Vagina (tissue), 2 donors: Measurements from ENCODE around the gene SPACA4. TPM values are rescaled to one million over a fixed set of nuclear protein-coding genes. Genes with fewer than 3 reads are reported as not detected.
"Not testable (repeated sequence)": the region's sequence is repeated elsewhere in the genome, so short reads cannot be mapped to it uniquely, and the experiment has no call there.

ENCODE experiments used
- DNase-seq, 2 donors: peaks; one replicate each; pipeline ENCODE4 v3.0.0-alpha.2; 2017; ENCODE audit errors: extremely low spot score in 2 of 2
- H3K27ac ChIP-seq: fragments of 200-600 bp; sonication (generic); one replicate; pipeline ENCODE4 v1.5.1; 2019
- H3K27me3 ChIP-seq: fragments of 200-600 bp; sonication (generic); one replicate; pipeline ENCODE4 v1.5.1; 2019
- H3K36me3 ChIP-seq, 2 donors: fragments of 200-600 bp; sonication (generic); one replicate each; pipeline ENCODE4 v1.5.1; 2017 to 2019
- H3K4me1 ChIP-seq: fragments of 200-600 bp; sonication (generic); one replicate; pipeline ENCODE4 v1.5.1; 2019
- H3K4me3 ChIP-seq, 2 donors: fragments of 200-600 bp; sonication (generic); 1 replicate in 1 of 2; 2 replicates in 1 of 2; pipeline ENCODE4 v1.5.1; 2016 to 2019
- H3K9me3 ChIP-seq: fragments of 200-600 bp; sonication (generic); one replicate; pipeline ENCODE4 v1.5.1; 2019
- POLR2A ChIP-seq, 2 donors: fragments of 450-650 bp; IDR thresholded peaks; one replicate each; pipeline ENCODE4 v1.6.1; 2017; ENCODE audit warnings: antibody characterized with exemption in 2 of 2, mild to moderate bottlenecking in 2 of 2, moderate library complexity in 2 of 2
- POLR2AphosphoS5 ChIP-seq, 2 donors: sonication (generic); formaldehyde crosslinking; IDR thresholded peaks; one replicate each; pipeline ENCODE4 v1.9.0; 2017; ENCODE audit warnings: antibody characterized with exemption in 2 of 2, mild to moderate bottlenecking in 2 of 2, low read depth in 1 of 2; ENCODE audit not compliant: insufficient read depth in 1 of 2
- intact Hi-C: fragments of 100-400 bp; cut with DNase I; formaldehyde crosslinking; loops from one replicate; pipeline ENCODE4 v1.15.1; 2023
- total RNA-seq: library from RNA; depleted of rRNA; stranded (reverse); fragments of >200 nt; gene quantifications from one replicate; pipeline ENCODE4 v1.2.3, GENCODE V29; 2016
- TF ChIP-seq, protein P1 (sequence below), 3 experiments: fragments of 450-650 bp in 2 of 3; fragments of 200-600 bp in 1 of 3; sonication (generic) in 1 of 3; IDR thresholded peaks; one replicate each; pipeline ENCODE4 v1.5.1; 2017 to 2019; ENCODE audit warnings: antibody characterized with exemption in 3 of 3, mild to moderate bottlenecking in 2 of 3, moderate library complexity in 2 of 3

Gene SPACA4
- total RNA-seq, 1 donor from 2014 or later = 3.9 TPM

DNA sequence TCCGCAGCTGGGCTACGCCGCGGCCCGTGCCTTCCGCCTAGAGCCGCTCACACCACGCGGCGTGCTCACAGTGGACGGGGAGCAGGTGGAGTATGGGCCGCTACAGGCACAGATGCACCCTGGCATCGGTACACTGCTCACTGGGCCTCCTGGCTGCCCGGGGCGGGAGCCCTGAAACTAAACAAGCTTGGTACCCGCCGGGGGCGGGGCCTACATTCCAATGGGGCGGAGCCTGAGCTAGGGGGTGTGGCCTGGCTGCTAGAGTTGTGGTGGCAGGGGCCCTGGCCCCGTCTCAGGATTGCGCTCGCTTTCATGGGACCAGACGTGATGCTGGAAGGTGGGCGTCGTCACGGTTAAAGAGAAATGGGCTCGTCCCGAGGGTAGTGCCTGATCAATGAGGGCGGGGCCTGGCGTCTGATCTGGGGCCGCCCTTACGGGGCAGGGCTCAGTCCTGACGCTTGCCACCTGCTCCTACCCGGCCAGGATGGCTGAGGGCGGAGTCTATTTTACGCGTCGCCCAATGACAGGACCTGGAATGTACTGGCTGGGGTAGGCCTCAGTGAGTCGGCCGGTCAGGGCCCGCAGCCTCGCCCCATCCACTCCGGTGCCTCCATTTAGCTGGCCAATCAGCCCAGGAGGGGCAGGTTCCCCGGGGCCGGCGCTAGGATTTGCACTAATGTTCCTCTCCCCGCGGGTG lies 23.2 kb downstream of the SPACA4 start:
- H3K4me1 ChIP-seq = peaks cover 56% of the 10 kb centered on the region
- no peaks in the 10 kb centered on the region for H3K27me3 ChIP-seq
- H3K4me3 ChIP-seq = no peak overlapping the region
- intact Hi-C loops = loop anchor here (10.0 kb wide), 1 partner anchor 335 kb away; the partner anchor contains the start of gene FTL
- DNase-seq = no peak
- H3K27ac ChIP-seq = peak overlapping the region; percentile 79
- H3K9me3 ChIP-seq = no peaks in the 10 kb centered on the region
- peaks cover 0 to 5% of the 10 kb centered on the region in 2 donors for H3K36me3 ChIP-seq
- TF ChIP-seq POLR2AphosphoS5 (IDR thresholded peaks at IDR 0.05; ENCODE audit: insufficient read depth in 1 of 2, low read depth in 1 of 2) = no peak
- TF ChIP-seq, protein P1, sequence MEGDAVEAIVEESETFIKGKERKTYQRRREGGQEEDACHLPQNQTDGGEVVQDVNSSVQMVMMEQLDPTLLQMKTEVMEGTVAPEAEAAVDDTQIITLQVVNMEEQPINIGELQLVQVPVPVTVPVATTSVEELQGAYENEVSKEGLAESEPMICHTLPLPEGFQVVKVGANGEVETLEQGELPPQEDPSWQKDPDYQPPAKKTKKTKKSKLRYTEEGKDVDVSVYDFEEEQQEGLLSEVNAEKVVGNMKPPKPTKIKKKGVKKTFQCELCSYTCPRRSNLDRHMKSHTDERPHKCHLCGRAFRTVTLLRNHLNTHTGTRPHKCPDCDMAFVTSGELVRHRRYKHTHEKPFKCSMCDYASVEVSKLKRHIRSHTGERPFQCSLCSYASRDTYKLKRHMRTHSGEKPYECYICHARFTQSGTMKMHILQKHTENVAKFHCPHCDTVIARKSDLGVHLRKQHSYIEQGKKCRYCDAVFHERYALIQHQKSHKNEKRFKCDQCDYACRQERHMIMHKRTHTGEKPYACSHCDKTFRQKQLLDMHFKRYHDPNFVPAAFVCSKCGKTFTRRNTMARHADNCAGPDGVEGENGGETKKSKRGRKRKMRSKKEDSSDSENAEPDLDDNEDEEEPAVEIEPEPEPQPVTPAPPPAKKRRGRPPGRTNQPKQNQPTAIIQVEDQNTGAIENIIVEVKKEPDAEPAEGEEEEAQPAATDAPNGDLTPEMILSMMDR (IDR thresholded peaks at IDR 0.05) = no peak
- TF ChIP-seq POLR2A (IDR thresholded peaks at IDR 0.05) = no peak

DNA sequence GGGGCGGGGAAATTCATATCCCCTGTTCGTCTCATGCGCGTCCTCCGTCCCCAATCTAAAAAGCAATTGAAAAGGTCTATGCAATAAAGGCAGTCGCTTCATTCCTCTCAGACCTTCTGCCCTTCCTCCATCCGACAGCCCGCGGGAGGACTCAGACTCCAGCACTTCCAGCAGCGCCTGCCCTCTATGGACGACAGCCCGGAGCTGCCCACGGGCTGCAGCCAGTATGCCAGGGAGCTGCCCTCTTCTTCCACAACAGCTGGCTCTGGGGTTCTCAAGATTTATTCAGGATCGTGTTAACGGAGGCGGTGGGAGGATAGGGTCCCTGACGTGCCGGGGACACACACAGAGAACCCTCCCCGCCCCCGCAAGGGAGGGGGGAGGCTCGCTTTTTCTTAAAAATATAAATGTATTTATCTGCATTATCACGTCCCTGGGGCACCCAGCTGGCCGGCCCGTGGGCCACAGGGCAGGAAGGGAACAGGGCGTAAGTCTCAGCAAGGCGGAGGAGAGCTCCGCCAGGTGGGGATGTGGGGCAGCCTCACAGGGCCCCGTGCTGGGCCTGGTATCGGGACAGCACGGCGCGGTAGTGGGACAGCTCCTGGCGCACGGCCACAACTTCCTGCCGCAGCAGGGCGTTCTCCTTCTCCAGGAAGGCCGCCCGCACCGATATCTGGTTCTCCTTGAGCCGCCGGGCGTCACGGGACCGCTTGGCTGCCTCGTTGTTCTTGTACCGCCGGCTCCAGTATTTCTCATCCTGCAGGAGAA lies 23.9 kb downstream of the SPACA4 start:
- TF ChIP-seq, protein P1 (IDR thresholded peaks at IDR 0.05) = no peak
- TF ChIP-seq POLR2A (IDR thresholded peaks at IDR 0.05) (no peak), POLR2AphosphoS5 (IDR thresholded peaks at IDR 0.05; ENCODE audit: insufficient read depth in 1 of 2, low read depth in 1 of 2) (peak; percentile 14 to 55)
- intact Hi-C loops = loop anchor here (10.0 kb wide), 1 partner anchor 334 kb away; the partner anchor contains the start of gene FTL
- peak overlapping the region in 1 of 2 donors; percentile 2 for H3K4me3 ChIP-seq
- no peaks in the 10 kb centered on the region for H3K27me3 ChIP-seq
- H3K4me1 ChIP-seq = peaks cover 57% of the 10 kb centered on the region
- peak overlapping the region; percentile 79 for H3K27ac ChIP-seq
- DNase-seq = no peak
- H3K36me3 ChIP-seq = peaks cover 0 to 5% of the 10 kb centered on the region in 2 donors
- no peaks in the 10 kb centered on the region for H3K9me3 ChIP-seq

DNA sequence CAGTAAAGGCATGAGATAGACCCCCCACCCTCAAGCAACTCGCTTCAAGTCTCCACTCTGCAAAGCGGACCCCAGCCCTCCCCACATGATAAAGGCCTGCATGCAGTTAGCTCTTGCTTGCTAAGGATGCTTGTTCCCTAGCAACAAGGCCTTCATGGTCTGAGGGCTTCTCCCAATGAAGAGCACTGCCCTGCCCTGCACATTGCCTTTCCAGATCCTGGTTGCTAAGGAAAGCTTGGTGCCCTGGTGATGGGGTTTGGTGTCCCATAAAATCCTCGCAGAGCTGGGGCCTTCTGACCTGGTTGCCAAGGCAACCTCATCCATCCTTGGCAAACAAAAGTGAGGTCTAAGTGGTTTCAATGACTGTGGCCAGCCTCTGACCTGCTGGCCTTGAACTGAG lies 24.7 kb downstream of the SPACA4 start:
- Histone ChIP-seq H3K27ac (peak overlapping the region; percentile 79), H3K4me1 (peaks cover 63% of the 10 kb centered on the region), H3K27me3 (no peaks in the 10 kb centered on the region), H3K4me3 (no peak overlapping the region), H3K36me3 (peaks cover 0 to 5% of the 10 kb centered on the region in 2 donors), H3K9me3 (no peaks in the 10 kb centered on the region)
- no peak for DNase-seq
- no peak for TF ChIP-seq POLR2AphosphoS5 (IDR thresholded peaks at IDR 0.05; ENCODE audit: insufficient read depth in 1 of 2, low read depth in 1 of 2)
- no peak for TF ChIP-seq POLR2A (IDR thresholded peaks at IDR 0.05)
- TF ChIP-seq, protein P1 (IDR thresholded peaks at IDR 0.05) = no peak
- intact Hi-C loops = loop anchor here (10.0 kb wide), 1 partner anchor 334 kb away; the partner anchor contains the start of gene FTL

DNA sequence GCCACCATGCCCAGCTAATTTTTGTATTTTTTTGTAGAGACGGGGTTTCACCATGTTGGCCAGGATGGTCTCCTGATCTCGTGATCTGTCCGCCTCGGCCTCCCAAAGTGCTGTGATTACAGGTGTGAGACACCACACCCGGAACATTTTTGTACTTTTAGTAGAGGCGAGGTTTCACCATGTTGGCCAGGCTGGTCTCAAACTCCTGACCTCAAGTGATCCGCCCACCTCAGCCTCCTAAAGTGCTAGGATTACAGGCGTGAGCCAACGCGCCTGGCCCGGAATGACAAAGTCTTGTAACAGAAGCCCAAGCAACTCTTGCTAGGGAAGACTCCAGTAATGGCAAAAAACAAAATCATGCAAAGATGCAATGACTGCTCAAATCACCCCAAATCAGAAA lies 25.7 kb downstream of the SPACA4 start:
- peaks cover 73% of the 10 kb centered on the region for H3K4me1 ChIP-seq
- not testable (repeated sequence) for H3K9me3 ChIP-seq, H3K4me3 ChIP-seq, DNase-seq, H3K27me3 ChIP-seq, H3K36me3 ChIP-seq
- intact Hi-C loops = loop anchor here (10.0 kb wide), 1 partner anchor 333 kb away; the partner anchor contains the start of gene FTL
- H3K27ac ChIP-seq = peak overlapping the region; percentile 99

DNA sequence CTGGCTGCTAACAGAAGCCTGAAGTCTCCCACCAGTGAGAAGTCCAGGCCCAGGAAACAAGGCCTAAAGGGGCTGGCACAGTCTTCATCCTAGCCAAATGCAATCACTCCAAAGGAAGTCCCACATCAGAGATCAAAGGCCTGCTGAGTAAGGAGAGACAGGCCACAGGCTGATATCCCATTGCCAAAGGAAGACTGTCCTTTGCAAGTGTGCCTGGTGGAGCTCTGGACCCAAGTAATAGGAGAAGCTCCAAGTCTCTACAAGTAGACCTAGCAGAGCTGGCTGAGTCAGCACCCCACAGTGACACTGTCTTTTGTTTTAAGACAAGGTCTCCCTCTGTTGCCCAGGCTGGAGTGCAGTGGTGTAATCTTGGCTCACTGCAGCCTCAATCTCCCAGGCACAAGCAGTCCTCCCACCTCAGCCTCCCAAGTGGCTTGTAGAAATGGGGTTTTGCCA lies 26.2 kb downstream of the SPACA4 start:
- H3K4me3 ChIP-seq = no peak overlapping the region
- no peaks in the 10 kb centered on the region for H3K9me3 ChIP-seq
- peaks cover 0 to 5% of the 10 kb centered on the region in 2 donors for H3K36me3 ChIP-seq
- peak in 1 of 2 donors; percentile 90 for DNase-seq
- no peaks in the 10 kb centered on the region for H3K27me3 ChIP-seq
- peaks cover 73% of the 10 kb centered on the region for H3K4me1 ChIP-seq
- peak overlapping the region; percentile 99 for H3K27ac ChIP-seq
- no peak for TF ChIP-seq POLR2AphosphoS5 (IDR thresholded peaks at IDR 0.05; ENCODE audit: insufficient read depth in 1 of 2, low read depth in 1 of 2)
- TF ChIP-seq POLR2A (IDR thresholded peaks at IDR 0.05) = no peak
- TF ChIP-seq, protein P1 (IDR thresholded peaks at IDR 0.05) = no peak
- intact Hi-C loops = loop anchor here (10.0 kb wide), 1 partner anchor 332 kb away; the partner anchor contains the start of gene FTL
